Activated effector memory CD4-positive, alpha-beta T cell treated with Interleukin-2 at 50 U/mL for 16 hours (primary cell): ENCODE results near the gene CARNS1.
"Not testable (repeated sequence)": the region's sequence is repeated elsewhere in the genome, so short reads cannot be mapped to it uniquely, and the experiment has no call there.

Experiments
- DNase-seq: peaks from one replicate; pipeline ENCODE4 v3.0.0-alpha.2; 2020

Gene CARNS1

DNA sequence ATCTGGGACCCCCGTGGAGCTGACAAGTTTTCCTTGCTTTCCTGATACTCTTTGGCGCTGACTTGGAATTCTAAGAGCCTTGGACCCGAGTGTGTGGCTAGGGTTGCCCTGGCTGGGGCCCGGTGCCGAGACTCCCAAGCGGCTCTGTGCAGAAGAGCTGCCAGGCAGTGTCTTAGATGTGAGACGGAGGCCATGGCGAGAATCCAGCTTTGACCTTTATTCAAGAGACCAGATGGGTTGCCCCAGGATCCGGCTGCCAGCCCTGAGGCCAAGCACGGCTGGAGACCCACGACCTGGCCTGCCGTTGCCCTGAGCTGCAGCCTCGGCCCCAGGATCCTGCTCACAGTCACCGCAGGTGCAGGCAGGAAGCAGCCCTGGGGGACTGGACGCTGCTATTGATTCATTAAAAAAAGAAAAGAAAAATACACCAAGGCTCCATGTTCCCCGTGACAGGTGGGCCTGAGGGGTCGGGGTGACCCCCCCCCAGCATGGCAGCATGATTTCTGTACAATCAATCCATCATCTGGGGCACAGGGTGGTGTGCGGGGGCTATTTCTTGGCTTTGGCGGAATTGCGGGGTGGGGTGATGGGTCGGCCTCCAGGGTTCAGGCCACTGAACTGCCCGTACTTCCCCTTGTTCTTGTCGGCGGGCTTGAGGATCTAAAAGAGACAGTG lies 17.4 kb upstream of the CARNS1 start:
- no peak for DNase-seq

DNA sequence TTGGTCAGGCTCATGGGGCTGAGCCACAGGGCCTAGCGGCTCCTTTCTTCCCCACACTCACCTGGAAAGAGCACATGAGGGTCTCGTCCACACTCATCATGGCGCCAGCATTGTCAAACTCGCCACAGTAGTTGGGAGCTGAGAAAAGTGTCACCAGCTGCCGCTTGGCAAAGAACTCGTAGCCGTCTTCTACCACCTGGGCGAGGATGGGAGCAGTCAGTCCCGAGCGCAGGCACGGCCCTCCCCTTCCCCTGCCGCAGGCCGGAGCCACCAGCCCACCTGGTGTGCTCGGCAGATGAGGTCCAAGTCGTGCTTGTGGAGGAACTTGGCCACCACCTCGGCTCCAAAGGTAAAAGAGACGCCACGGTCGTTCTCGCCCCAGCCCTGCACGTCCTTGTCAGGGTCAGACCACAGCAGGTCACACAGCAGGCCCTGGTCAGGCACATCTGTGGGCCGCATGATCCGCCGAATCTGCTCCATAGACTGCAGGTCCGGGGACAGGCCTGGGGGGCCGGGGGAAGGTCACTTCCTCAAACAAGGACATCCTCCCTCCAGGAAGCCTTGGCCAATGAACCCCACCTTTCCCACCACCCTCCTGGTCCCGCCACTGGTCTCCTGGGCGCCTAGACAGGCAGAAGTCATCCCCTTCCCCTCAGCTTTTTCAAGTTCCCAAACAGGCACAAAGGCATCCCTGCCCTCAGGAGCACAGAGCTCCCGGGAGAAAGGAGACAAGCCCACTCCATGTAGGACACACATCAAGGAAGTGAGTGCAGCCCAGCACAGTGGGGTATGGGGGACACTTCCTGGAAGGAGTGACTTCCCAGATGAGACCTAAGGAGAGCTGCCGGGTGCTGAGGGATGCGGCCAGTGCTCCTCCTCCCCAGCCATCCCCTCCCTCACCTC lies 16.6 kb upstream of the CARNS1 start:
- no peak for DNase-seq

DNA sequence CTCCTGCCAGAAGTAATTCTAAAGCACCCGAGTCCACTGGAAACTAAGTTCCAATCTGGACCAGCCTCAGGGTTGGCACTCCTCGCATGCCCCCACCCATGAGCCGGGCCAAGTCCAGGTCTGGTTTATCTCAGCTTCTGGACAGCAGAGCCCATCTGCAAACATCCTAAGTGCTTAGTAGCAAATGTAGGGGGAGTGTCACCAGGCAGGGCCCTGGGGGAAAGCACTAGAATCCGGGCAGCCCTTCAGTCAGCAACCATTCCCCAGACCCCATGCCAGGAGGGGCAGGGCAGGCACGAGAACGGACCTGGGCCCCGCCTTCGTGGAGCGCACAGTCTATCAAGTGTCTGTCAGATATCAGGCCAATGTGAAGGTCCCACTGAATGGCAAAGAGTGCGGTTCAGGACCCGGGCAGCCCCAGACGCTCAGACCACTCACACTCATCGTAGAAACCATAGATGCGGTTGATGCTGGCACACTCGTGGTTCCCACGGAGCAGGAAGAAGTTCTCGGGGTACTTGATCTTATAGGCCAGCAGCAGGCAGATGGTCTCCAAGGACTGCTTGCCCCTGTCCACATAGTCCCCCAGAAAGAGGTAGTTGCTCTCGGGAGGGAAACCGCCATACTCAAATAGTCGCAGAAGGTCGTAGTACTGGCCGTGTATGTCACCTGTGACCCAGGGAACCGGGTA lies 15.1 kb upstream of the CARNS1 start:
- DNase-seq: no peak

DNA sequence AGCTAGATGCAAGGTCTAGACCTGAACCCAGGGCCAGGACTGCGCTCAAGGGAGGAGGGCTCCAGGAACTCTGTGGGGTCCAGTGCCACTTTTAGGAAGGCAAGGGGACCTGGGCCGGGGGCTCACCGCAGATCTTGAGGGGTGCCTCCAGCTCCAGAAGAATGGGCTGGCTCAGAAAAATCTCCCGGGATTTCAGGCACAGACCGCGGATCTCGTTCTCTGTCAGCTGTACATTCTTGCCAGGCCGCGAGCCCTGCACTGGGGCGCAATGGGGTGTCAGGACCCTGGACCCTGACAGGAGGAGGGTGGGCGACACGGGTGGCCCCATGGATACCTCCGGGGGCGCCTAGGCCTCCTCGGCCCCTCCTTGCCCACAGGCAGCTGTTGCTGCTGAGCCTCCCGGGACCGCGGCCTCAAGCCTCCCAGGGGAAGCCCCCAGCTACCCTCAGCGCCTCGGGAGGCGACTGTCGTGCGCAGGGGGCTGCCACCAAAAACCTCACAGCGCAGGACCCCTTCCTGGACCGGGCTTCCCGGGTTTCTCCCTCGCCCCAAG lies 14.5 kb upstream of the CARNS1 start:
- DNase-seq: no peak

DNA sequence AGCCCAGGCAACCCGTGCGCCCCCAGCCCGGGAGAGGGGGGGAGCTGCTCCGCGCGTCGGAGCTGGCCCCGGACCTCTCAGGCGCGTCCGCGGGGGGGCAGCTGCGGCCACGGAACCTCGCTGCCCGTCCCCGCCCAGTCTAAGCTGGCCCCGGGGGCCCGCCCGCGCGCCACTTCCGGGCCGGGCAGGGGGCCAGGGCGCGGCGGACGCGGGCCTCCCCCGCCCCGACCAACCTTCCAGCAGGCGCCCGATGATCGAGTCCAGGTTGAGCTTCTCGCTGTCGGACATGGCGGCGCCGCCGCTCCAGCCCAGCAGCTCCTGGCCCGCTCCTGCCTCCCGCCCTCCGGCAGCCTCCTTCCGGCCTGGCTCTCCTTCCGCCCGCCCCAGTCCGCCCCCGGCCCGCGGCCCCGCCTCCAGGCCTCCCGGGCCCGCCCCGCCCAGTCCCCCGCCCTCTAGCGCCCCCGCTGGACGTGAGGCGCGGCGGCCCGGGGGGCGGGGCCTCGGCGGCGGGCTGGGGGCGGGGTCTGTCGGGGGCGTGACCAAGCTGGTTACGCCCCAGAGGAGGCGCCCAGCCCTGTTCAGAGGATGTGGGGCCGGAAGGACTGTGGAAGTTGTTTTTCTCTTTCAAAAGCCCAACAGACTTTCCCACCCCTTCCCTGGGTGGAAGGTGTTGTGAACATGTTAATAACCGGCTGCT lies 13.8 kb upstream of the CARNS1 start, which contains the start of gene PPP1CA:
PPP1CA (minus strand) TSS at position 364 of the 697 bp plus-strand sequence; CDS start at position 288, 76 bp downstream.
- peak; percentile 87 for DNase-seq

DNA sequence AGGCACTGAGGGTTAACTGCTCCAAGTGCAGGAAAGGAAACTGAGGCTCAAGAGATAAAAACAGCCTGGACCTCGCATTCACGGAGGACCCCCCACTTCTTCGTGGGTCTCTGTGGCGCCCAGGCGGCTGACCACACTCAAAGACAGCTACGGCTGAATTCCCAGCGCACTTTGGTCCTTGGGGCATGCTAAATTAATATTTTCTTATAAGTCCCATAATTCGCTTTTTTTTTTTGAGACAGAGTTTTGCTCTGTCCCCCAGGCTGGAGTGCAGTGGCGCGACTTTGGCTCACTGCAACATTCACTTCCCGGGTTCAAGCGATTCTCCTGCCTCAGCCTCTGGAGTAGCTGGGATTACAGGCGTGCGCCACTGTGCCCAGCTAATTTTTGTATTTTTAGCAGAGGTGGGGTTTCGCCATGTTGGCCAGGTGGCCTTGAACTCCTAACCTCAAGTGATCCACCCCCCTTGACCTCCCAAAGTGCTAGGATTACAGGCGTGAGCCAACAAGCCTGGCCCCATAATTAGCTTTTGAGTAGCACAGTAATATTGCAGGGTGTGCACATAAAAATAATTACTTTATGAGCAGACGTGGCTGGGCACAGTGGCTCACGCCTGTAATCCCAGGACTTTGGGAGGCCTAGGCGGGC lies 13.2 kb upstream of the CARNS1 start:
- DNase-seq: not testable (repeated sequence)

DNA sequence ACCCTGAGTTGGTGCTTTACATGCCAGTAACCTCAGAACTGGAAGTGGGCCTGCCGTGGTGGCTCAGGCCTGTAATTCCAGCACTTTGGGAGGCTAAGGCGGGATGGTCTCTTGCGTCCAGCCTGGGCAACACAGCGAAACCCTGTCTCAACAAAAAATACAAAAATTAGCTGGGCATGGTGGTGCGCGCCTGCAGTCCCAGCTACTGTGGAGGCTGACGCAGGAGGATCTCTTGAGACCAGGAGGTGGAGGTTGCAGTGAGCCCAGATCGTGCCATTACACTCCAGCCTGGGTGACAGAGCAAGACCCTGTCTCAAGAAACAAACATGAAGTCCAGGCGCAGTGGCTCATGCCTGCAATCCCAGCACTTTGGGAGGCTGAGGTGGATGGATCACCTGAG lies 12.4 kb upstream of the CARNS1 start:
- not testable (repeated sequence) for DNase-seq

DNA sequence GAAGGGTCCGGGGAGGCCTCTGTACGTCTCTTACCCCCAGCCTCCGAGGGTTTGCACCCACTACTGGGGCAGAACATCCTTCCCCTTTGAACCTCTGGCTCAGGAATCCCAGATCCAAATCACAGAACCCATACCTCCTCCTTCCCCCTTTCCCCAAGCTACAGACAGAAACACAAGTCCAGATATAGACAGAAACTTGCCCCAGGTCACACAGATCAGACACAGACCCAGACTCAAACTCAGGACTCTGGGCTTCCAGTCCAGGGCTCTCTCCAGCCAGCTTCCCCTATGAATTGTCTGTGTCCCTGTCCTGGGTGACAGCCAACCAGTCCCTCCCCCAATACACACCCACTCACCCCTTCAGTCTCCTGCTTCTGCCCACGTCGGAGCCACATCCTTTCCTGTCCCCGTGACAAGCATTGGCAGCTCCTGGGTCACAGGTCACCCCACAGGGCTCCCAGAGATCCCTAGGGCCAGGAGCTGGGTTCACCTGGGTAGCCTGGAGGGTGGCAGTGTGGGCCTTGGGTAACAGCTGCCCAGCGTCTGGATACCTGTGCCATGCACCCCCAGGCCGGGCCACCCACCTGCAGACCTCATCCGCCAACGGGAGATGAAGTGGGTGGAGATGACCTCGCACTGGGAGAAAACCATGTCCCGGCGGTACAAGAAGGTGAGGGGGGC lies 10.8 kb upstream of the CARNS1 start:
- peak; percentile 56 for DNase-seq

DNA sequence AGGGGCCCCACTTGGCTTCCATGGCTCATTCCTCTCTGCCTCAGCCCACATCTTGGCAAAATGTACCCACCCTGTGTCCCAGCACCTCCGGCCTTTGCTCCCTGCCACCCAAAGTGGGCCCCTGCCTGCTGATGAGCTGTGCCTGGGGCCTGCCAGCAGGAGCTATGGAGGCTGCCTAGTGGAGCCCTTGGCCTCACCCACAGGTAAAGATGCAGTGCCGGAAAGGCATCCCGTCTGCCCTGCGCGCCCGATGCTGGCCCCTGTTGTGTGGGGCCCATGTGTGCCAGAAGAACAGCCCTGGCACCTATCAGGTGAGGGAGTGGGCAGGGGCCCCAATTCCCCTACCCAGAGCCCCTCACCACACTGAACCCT lies 10.3 kb upstream of the CARNS1 start:
- no peak for DNase-seq

DNA sequence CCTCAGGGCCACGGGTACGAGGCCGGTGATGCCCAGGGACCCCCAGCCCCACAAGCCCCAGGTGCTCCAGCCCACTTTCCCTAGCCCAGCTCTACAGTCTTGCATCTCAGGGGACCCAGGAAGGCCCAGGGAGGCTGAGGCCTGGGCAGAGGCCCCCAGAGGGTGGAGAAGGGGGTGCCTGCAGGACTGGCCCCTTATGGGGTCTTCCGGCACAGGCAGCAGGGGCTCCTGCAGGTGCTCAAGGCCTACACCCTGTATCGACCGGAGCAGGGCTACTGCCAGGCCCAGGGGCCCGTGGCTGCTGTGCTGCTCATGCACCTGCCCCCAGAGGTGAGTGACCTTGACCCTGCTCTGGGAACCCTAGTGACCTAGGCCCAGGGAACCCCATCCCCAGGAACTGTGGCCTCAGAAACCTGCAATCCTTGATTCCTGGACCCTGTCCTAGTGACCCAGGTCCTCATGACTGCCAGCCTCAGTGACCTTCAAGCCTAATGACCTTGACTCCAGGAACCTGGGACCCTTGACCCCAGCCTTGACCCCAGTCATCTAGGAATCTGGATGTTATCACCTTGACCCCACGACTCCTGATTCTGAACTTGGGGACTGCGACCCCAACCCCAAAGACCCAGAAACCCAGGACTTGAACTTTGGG lies 9.7 kb upstream of the CARNS1 start:
- no peak for DNase-seq

DNA sequence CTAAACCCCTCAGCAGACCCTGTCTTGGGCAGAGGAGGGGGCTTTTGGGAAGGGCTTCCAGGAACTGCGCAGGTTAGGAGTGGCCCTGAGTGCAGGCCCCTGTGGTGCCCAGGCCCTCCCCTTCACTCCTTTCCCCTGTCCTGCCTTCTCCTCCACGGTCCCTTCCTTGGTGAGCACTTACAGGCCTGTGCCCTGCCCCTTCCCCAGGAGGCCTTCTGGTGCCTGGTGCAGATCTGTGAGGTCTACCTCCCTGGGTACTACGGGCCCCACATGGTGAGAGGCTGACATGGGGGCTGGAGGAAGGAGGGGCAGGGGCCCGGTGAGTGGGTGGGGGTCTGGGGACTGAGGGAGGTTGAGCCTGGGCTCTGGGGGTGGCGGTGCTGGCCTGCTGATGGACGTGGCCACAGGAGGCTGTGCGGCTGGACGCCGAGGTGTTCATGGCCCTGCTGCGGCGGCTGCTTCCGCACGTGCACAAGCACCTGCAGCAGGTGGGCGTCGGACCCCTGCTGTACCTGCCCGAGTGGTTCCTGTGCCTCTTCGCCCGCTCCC lies 9.0 kb upstream of the CARNS1 start:
- no peak for DNase-seq

DNA sequence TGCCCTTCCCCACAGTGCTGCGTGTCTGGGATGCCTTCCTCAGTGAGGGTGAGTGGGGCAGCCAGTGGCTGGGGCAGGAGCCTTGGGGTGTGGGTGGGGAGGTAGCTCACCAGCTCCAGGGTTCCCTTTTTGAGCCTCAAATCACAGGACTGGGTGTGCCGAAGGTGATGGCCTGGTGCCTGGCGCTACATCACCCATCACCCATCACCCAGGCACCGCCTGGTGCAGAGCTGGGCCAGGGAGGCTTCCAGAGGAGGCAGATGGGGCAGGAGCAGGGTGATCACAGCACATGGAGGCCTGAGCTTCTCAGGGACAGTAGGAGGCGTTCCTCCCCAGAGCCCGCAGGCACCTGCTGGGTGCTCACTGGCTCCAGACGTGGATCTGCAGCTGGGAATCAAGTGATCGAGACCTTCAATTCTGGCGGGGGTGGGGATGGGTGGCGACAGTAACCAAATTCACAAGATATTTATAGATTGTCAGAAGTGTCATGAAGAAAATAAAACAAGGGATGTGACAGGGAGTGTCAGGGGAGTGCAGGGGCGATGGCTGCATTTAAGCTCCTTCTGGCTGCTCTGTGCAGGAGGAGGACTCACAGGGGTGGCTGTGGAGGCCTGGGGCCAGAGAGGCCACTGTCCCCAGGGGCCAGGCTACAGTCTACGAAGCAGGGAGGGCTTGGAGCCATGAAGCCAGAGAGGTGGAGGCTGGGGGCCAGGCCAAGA lies 8.3 kb upstream of the CARNS1 start:
- DNase-seq: no peak

DNA sequence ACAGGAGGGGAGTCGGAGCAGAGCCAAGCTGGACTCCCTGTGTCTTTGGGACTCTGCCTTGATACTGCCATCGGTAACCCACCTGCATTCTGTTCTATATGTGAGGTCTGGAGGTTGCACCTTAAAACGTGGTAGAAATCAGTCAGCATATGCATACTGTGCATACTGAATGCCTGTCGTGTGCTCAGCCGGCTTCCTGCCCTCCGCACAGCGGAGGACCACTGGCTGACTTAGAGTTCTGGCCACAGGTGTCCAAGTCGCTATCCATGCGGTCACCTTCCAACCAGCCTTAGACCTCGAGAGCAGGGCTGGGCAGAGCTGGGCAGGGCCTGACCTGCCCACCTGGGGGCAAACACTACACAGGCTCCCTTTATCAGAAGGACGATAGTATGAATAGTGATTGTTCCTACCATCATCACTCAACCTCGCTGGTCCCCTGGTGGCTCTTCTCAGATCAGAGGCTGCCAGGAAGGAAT lies 7.8 kb upstream of the CARNS1 start:
- DNase-seq: no peak

DNA sequence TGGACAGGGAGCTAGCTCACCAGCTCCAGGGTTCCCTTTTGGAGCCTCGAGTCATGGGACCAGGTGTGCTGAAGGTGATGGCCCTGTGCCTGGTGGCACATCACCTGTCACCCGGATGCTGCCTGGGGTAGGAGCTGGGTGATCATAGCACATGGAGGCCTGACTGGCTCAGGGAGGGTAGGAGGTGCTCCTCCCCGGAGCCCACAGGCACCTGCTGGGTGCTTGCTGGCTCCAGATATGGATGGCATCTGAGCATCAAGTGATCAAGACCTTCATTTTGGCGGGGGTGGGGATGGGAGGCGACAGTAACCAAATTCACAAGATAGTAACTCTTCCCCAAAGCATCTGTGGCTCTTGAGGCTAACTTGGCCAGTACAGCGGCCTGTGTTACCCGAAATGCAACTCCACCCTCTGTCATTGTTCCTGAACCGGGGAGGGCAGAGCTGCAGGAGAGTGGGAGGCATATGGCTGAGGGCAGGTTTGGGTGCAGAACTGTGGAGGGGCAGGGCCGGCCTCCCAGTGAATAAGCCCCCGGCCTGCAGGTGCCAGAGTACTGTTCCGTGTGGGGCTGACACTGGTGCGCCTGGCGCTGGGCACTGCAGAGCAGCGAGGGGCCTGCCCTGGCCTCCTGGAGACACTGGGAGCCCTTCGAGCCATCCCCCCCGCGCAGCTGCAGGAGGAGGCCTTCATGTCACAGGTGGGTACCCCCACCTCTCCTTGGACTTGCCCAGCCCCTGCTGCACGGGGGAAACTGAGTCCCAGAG lies 6.9 kb upstream of the CARNS1 start:
- DNase-seq: no peak

DNA sequence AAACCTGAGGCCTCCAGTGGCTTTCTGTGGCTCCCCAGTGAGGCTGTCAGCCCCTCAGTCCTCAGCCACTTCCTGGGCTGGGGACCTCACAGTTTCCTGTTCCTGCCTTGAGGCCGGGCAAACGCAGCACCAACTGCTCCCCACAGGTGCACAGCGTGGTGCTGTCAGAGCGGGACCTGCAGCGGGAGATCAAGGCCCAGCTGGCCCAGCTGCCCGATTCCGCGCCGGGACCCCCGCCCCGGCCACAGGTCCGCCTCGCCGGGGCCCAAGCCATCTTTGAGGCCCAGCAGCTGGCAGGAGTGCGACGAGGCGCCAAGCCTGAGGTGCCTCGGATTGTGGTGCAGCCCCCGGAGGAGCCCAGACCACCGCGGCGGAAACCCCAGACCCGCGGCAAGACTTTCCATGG lies 6.2 kb upstream of the CARNS1 start:
- peak; percentile 74 for DNase-seq

DNA sequence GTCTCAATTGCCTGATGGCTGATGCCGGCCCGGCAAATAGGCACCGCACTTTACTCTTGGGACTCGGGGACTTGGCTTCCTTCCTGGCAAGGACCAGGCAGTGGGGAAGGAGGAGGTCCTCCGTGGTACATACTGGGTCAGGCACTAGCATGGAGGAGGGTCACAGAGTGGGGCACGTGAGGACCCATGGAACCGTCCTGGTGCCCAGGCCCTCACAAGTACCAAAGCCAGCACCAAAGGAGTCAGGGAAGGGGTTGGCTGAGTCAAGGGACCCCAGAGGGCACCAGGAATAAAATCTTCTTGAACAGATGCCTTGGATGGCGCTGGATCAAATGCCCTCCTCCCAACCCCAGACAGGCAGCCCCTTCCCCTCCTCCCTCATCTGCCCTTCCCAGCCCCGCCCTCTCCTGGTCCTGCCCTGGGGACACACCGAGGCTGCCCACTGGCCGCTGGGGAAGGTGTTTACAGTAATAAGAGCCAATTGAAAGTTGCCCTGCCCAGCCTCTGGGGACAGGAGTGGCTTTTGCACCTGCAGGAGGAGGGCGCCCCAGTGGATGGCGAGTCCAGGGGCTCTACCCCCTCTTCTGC lies 5.6 kb upstream of the CARNS1 start:
- DNase-seq: no peak

DNA sequence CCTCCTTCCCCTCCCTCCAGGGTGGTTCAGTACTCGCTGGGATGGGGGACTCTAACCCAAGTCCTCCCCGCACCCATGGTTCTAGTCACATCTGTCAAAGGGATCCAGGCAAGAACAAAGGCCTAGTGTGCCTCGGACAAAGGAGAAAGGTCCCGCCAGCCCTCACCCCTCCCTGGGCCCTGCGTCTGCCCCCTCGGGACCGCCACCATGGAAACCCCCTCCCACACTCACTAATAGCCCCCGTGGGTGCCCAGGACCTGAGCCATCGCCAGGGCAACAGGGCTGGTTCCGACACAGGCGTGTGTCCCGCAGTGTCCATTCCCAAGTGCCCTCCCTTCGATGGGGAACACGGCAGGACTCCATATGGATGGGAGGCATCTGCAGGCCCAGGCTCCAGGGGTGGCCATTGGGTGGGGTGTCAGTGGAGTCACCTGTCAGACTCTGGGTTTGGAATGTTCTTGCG lies 5.1 kb upstream of the CARNS1 start:
- no peak for DNase-seq

DNA sequence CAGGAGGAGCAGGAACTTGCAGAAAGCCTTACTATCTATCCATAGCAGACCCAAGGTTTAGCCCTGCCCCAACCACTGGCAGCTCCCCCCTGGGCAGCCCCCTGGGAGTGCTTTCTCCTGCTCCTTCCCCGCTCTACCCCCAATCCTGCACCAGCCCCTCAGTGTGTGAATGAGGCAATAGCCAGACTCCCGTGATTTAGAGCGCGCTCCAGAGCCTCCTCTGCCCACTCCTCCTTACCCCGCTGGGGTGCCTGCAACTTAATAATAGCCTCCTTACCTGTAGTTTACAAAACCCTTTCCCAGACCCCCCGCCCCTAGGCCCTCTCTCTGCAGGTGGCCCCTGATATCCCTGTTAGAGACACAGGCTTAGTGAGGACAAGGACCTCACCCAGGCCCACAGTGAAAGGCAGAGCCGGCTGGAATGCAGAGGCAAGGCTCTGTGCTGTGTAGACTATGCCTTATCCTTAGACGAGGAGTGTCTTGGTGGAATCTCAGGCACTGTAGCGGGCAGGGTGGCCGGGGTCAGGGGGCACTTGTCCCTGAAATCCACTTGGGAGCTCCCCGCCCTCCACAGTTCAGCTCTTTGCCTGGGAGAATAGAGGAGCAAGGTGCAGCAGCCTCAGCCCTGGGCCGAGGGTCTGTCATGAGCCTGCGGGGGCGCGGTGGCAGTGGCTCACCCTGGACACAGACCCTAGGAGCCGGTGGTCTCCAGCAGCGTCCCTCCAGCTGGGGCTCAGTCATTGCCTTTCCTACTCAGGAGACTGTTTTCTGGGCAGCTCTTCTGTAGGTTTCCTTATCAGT lies 4.3 kb upstream of the CARNS1 start:
- no peak for DNase-seq
